HG03025 (cell line): ENCODE results near the gene KIF24.
"Not testable (repeated sequence)": the region's sequence is repeated elsewhere in the genome, so short reads cannot be mapped to it uniquely, and the experiment has no call there.

Source experiments
- ATAC-seq: cut with Tn5 transposase; IDR thresholded peaks from one replicate; pipeline ENCODE4 v1.9.1; 2021; ENCODE audit warnings: mild to moderate bottlenecking, moderate library complexity; ENCODE audit not compliant: unreplicated experiment, low FRiP score

Gene KIF24

DNA sequence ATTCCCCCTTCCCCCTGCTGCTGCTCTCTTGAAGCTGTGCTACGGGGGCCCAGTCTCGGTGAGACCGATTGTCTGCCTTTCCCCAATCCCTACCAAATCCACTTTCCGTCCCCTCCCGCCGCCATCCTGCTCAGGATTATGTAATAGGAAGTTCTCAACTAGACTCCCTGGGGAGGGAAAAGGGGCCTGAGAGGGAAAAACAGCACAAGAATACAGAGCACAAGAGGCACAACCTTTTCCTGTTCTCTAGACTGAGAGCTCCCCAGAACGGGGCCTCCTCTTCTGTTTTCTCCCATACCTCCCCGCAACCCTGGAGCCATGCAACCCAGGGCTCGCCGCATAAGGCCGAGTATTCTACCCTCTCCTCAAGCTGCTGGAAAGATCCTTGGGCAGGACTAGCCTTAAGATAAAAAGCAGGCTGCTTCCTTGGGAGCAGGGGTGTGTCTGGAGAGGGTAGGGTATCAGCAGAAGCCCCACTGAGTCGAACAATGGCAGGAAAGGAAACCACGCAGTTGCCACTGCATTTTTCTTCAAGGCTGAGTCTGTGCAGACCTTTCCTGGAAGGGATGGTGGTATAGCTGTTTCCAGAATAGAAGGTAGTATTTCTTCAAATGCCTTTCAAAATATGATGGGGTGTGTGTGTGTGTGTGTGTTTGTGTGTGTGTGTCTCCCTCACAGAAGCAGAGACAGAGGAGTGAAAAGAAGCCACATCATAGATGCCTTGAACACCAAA lies 34.7 kb upstream of the KIF24 start:
- no peak for ATAC-seq

DNA sequence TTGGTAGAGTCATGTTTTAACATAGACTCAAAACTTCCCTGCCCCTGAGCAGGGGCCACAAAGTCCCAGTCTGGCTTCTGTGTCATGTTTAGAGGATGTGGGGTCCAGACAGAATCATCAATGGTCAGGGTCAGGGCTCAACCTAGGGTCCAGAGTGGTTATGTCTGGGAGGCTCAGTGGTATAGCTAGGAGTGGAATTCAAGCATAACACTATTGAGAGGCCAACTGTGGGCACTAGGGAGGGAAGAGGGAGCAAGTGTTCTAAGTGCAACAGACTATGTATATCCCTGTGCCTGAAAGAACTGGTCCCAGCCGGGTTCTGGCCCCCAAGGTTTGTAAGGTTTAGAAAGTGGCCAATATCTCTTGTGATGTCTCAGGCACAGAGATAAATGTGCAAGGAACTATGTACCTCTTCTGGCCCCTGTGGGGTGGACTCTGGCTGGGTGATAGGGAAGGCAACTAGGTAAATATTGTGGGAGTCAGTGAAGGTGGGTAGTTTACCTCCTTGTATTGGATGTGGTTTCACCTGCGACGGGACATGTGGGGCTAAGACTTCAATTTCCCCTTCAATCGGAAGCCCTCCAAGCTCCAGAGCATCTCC lies 33.6 kb upstream of the KIF24 start:
- ATAC-seq = no peak

DNA sequence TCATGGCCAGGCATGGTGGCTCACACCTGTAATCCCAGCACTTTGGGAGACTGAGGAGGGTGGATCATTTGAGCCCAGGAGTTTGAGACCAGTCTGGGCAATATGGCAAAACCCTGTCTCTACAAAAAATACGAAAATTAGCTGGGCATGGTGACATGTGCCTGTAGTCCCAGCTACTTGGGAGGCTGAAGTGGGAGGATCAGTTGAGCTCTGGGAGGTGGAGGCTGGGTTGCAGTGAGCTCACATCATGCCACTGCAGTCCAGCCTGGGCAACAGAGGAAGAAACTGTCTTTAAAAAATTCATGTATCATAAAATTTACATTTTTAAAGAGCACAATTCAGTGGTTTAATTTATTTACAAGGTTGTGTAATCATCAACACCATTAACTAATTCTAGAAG lies 23.9 kb upstream of the KIF24 start:
- not testable (repeated sequence) for ATAC-seq

DNA sequence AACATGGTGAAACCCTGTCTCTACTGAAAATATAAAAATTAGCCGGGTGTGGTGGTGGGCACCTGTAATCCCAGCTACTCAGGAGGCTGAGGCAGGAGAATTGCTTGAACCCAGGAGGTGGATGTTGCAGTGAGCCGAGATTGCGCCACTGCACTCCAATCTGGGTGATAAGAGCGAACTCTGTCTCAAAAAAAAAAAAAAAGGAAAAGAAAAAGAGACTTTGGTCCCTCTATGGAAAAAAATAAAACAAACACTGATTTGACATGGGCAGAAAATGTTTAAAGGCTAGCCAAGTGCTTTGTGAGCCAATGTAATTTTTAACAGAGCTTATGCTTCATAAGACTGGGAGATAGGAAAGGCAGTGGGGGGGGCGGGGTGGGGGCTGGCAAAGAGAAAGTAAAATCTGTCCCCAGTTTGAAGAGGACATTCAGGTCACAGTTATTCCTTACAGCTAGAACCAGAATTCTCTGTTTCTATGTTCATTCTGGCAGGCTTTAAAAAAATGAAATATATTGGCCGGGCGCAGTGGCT lies 23.1 kb upstream of the KIF24 start:
- ATAC-seq = not testable (repeated sequence)

DNA sequence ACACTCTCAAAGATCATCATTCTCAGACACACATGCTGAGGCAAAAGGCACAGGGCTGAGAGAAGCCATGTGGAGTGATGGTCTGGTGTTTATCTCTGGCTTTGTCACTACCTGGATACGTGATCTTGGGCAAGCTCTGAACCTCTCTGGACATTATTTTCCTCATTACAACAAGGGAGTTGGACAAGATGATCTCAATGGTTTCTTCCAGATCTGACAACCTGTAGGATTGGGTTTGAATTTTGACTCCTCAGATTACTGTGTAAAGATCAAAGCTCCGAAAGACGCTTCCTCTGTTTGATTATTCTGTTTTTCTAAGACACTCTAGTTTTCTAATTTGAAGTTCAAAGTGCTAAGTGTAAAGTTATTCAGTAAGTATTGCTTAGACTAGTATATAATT lies 20.3 kb upstream of the KIF24 start:
- no peak for ATAC-seq

DNA sequence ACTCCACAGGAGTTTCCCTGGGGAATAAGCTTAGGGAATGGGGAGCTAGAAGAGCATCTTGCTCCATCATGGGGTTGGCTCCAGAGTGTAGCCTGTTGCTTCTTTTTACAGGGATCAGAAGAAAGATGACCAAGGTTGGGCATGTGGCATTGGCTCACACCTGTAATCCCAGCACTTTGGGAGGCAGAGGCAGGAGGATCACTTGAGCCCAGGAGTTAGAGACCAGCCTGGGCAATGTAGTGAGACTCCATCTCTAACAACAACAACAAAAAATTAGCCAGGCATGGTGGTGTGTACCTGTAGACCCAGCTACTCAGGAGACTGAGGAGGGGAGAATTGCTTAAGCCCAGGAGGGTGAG lies 18.7 kb upstream of the KIF24 start:
- no peak for ATAC-seq

DNA sequence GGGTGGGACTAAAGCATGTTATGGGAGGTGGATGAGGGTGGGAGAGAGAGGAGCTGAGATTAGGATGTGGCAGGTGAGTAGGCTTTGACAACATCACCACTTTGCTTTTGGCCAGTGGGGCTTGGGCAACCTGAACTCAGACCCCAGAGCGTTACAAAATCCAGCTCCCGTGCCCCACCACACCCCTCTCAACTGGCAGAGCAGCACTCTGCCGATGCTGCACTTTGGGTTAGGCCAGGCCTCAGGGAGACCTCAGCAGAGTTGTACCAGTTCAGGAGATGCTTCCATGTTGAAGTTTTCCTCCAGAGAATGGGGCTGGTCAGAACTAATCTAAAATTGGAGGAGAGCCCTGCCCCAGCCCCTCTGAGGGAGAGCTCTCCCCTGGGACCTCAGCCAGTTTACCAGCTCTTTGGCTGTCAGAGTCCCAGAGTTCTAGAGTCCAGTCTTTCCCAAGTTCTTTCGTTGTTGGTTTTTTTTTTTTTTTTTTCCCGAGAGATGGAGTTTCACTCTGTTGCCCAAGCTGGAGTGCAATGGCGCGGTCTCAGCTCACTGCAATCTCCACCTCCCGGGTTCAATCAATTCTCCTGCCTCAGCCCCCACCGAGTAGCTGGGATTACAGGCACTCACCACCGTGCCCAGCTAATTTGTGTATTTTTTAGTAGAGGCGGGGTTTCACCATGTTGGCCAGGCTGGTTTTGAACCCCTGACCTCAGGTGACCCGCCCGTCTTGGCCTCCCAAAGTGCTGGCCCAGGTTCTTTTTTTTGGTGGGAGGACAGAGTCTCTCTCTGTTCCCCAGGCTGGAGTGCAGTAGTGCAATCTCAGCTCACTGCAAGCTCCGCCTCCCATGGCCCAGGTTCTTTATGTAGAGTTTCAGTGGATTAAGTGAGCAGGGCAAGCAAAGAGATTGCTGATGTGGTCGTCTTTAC lies 18.1 kb upstream of the KIF24 start:
- ATAC-seq = no peak

DNA sequence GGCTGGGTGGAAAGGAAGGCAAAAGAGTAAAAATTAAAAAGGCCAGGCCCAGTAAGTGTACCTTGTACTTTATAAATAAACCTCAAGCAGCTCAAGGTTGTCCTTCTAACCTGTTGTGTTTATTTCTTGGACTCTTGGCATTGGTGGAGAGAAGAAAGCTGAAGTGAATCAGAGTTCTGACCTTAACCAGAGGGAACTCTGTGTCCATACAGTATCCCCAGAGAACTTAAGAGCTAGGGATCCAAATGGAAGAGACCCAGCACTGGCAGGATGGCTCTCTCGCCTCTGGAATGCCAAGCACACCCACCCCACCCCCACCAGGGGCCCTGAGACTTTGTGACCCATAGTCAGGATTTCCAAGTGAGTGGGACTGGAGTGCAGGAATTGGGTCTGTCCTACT lies 14.5 kb upstream of the KIF24 start:
- no peak for ATAC-seq

DNA sequence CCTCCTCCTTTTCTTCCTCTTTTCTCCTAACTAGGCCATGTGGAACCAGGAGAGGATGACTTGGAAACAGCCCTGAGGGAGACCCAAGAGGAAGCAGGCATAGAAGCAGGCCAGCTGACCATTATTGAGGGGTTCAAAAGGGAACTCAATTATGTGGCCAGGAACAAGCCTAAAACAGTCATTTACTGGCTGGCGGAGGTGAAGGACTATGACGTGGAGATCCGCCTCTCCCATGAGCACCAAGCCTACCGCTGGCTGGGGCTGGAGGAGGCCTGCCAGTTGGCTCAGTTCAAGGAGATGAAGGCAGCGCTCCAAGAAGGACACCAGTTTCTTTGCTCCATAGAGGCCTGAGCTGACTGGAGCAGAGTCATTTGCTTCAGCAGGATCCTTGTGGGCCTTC lies 14.0 kb upstream of the KIF24 start:
- no peak for ATAC-seq

DNA sequence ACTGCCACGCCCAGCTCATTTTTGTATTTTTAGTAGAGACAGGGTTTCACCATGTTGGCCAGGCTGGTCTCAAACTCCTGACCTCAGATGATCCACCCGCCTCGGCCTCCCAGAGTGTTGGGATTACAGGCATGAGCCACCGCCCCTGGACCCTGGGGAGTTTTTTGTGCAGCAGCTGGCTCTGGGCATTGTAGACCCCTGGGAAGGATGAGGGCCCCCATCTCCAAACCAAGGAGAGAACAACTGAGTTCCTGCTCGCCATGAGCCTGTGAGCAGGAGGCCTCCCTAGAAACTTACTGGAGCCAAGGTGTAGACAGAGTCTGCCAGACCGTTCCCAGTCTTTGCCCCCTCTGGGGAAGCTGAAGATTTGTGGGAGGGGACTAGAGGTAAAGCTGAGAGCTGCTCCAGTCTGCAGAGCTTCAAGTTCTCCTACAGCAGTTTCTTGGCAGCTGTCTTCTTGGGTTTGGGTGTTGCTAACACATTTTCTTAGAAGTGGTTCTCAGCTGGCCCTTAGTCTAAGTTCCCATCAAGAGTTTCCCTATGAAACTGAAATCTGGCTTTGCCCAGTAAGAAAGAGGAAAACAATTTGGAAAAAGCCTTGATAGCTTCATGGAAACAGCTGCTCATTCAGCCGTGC lies 12.7 kb upstream of the KIF24 start:
- no peak for ATAC-seq

DNA sequence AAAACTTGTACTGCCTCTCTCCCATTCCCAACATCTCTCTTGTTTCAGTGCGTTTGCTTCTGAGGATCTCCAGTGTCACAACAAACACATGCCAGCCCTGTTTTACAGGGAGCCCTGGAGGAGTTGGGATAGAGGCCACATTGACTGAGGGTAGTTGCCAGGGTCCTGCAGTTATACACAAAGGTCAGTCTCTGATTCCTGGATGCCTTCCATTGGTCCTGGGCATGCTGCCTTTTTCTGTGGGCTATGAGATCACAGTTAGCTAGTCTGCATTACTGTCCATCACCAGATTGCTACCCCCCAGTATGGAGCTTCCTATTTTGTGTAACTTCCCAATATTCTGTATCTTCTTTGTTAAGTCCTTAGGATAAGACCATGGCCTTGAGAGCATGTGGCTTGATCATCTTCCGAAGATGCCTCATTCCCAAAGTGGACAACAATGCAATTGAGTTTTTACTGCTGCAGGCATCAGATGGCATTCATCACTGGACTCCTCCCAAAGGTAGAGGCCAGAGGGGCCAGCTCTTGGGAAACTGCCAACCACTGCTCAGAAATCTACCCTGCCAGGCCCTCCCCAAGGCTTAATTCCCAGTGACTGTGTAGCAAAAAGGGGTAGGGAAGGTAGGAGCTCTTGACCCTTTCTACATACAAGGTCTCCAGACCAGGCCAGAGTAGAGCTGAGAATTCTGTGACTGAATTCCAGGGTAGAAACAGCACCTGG lies 9.8 kb upstream of the KIF24 start:
- ATAC-seq = no peak

DNA sequence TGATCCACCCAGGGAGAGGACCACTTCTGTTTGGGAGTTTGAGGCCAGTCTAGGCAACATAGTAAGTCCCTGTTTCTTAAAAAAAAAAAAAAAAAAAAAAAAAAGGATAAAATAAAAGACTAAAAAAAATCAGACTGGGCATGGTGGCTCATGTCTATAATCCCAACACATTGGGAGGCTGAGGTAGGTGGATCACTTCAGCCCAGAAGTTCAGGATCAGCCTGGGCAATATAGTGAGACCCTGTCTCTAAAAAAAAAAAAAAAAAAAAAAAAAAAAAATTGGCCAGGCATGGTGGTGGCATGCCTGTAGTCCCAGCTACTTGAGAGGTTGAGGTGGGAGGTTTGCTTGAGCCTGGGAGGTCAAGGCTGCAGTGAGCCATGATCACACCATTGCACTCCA lies 9.0 kb upstream of the KIF24 start:
- not testable (repeated sequence) for ATAC-seq

DNA sequence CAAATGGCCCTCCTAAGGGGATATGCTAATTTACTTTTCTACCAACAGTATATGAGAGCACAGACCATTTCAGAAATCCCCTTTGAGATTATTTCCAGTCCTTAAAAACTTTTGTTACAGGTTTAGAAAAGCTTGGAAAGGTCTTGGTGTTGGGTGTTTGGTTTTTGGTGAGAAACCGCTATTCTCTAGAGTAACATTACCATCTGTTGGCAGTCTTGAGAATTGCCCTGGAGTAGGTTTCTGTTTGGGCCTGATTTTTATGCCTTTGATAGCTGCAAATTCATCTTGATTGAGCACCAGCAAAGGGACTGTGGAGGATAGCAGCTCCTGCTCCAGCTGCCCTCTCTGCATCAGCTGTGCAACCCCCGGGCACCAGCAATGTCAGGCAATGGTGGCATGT lies 8.3 kb upstream of the KIF24 start:
- no peak for ATAC-seq

DNA sequence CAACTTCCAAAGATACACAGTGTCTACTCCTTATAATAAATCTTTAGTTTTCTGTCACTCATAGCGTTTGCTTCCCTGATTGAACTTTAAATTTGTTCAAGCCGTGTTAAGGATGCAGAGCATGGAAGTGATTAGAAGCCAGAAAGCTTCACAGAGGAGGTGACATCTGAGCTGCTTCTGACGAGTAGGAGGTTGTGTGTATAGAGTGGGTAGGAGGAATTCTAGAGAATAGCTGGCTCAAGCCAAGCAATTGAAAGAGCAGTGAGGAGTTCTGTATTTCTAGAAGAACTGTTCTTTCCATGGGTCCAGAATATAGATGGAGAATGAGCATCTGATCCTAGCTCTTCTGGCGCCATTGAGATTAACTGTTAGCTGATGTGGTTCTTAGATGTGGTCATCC lies 6.3 kb upstream of the KIF24 start:
- no peak for ATAC-seq

DNA sequence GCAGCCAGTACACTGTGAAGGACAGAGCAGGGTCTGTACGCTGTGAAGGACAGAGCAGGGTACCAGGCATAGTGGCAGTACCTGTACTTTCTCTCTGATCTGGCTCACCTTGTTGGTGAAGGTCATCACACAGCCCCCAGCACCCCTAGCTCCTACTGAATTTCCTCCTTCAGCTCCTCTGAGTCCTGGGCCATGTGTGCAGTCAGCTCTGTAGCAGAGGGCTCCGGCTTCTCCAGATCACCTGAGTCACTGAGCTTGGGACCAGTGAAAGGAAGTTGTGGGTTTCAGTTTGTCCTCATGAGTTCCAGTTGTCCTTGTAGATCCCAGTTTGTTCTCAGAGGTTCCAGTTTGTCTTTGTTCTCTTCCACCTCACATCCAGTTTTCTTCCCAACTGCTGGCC lies 5.8 kb upstream of the KIF24 start:
- no peak for ATAC-seq

DNA sequence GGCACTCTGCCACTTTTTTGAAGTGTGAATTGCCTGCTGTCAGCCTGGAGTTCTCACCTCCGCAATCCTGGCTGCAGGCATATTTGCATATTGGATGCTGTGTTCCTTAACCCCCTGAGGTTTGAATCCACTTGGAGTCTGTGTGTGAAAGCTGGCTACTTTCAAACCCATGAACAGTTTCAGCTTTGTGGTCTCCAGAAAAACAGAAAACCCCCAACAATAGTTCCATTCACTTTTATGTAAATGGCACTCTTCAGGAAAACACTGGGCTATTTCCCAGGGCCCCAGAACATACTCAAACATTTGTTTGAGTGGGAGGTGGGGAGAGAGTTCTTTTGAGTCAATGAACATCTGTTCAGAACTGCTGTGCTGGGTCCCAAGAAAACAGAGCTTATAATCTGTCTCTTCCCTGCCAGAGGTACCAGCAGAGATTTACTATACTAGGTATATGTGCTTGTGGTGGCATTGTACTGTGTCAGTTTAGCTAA lies 5.3 kb upstream of the KIF24 start:
- no peak for ATAC-seq

DNA sequence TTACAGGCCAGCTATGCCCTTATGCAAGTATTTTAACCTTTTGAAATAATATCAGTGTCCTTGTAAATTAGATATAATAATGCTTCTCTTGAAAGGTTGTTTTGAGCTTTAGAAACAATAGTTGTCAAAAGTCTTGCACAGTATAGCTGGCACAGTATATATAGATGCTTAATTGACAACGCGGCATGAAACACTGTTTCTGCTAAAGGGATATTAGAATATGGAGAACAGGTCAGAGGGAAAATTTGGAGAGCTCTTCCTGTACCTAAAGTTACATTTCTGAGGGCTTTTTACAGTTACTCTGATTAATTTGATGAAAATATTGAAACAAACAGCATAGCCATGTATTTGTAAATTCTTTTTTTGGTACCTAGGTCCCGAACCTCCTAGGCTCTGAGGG lies 4.8 kb upstream of the KIF24 start:
- no peak for ATAC-seq

DNA sequence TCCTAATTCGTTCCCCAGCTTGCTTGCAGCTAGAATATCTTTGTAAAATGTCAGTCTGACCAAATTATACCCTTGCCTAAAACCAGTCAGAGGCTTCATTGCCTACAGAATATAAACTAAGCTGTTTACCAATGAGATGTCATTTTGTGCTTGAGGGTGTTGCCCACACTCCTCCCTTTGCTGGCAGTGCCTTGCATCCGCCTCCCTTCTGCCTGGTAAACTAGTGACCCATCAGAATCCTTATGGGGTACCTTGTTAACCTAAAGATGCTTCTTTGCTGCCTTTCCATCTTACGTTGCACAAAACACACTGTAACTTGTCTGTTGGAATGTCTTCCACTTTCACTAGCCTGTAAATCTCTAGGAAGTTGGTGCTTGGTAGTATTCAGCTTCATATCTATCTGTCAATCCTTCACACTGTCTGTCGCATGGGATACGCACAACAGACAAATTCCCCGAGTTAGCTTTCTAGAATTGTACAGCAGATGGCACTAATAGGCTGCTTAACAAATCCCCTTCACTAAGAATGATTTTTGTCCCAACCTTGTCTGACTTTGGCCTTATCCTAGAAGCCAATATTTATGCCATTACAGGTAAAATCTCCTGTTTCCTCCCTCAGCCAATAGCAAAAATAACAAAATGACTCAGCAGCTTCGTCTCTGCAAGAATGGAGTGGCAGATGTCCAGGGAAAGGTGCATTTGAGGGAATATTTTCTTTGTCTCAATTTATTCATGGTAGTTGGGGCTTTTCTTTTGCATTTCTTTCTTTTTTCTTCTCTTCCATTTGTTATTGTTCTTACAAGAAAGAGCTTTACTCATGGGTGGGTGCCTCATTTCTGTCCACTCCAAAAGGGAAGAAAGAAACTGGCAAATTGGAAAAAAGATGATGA lies 3.3 kb upstream of the KIF24 start:
- ATAC-seq = no peak

DNA sequence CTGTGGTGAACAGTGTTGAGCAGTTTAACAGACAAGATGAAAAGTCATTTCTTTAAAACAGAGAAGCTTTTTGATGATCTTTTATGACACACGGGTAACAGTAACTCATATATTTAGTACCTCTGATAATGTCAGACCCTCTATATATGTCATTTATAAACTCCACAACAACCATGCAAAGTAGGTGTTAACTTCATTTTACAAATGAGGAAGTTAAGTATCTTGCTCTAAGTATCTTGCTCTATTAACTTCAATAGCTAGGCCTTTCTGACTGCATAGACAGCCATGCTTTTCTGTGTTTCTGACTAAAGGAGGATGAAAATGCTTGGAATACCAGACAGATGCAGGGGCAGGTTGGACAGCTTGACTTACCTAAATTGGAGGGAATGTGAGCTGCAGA lies 2.1 kb upstream of the KIF24 start:
- no peak for ATAC-seq
